ENCODE measurements around the gene TRIM65. TPM values are rescaled to one million over a fixed set of nuclear protein-coding genes. Genes with fewer than 3 reads are reported as not detected.

TRIM65 gene
- total and polyA plus RNA-seq, 2 of the 13 experiments (the other 11 are each of a cell fraction or from before 2014, with no cell fraction given): 10.3 to 22.4 TPM

DNA sequence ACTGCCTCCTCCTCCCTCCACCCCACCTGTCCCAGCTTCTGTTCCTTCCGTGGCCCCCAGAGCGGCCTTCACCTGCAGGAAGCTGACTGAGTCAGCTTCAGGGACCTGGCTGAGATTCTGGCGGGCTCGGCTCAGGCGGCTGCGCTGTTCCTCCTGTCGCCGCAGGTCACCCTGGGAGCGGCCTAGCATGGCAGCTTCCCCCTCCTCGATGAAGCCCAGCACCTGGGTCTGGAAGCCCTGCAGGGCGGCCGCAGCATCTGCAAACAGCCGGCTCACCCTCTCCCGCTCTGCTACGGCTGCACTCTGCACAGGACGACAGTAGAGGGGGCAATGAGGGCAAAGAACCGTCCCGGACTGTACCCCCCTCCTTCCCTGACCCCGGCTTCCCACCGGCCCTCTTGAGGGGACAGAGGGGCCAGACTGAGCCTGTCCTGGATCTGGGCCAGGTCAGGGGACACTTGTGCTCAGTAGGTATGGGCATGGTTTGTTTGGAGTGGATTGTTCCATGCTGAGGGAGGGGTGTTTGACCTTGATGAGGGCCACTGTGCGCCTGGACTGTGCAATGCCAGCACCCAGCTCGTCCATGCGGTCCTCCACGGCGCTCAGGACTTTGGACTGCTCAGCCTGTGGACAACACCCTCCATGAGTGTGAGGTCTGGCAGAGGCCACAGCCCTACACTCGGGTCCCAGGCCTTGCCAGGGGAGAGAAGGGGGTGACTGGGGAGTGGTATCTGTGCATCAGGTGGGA is 20.4 kb downstream of the TRIM65 start (continued):
- TF ChIP-seq NFYB (CRISPR knock-in tag; IDR thresholded peaks at IDR 0.05) (no peak), MXD3 (CRISPR knock-in tag; IDR thresholded peaks at IDR 0.05) (peak; percentile 62), SAP130 (CRISPR knock-in tag; IDR thresholded peaks at IDR 0.05; ENCODE audit: low read depth) (peak; percentile 93), SMC3 (IDR thresholded peaks at IDR 0.05; ENCODE audit: low read length) (0 out of 2 replicates have a peak, but pooled peaks have one; percentile 17), NAIF1 (CRISPR knock-in tag; IDR thresholded peaks at IDR 0.05; ENCODE audit: borderline replicate concordance) (no peak), STAT5B (CRISPR knock-in tag; IDR thresholded peaks at IDR 0.05) (peak; percentile 34; the same call in 1 of the 2 replicates), U2AF2 (IDR thresholded peaks at IDR 0.05; ENCODE audit: low read depth, low read length) (no peak), ISX (CRISPR knock-in tag; conservative IDR thresholded peaks at IDR 0.05) (no peak), E2F2 (CRISPR knock-in tag; IDR thresholded peaks at IDR 0.05; ENCODE audit: borderline replicate concordance) (no peak), HOXA5 (CRISPR knock-in tag; IDR thresholded peaks at IDR 0.05) (peak; percentile 48), ZNF282 (IDR thresholded peaks at IDR 0.05; ENCODE audit: partially characterized antibody) (no peak), ZNF234 (CRISPR knock-in tag; conservative IDR thresholded peaks at IDR 0.05) (0 out of 2 replicates have a peak, but pooled peaks have one; percentile 67), ZNF777 (CRISPR knock-in tag; IDR thresholded peaks at IDR 0.05) (peak; percentile 79), ZNF790 (CRISPR knock-in tag; IDR thresholded peaks at IDR 0.05; ENCODE audit: borderline replicate concordance) (no peak; the same call in 1 of the 2 replicates), E2F1 (CRISPR knock-in tag; IDR thresholded peaks at IDR 0.05) (peak; percentile 57), ZNF572 (CRISPR knock-in tag; IDR thresholded peaks at IDR 0.05) (peak; percentile 97), KDM3A (CRISPR knock-in tag; IDR thresholded peaks at IDR 0.05; ENCODE audit: low read depth) (no peak; the same call in 1 of the 2 replicates), ZNF609 (CRISPR knock-in tag; IDR thresholded peaks at IDR 0.05; ENCODE audit: borderline replicate concordance) (peak; percentile 94), BHLHE40 (IDR thresholded peaks at IDR 0.05; ENCODE audit: low read length) (peak; percentile 94), HOXA3 (CRISPR knock-in tag; IDR thresholded peaks at IDR 0.05) (peak; percentile 97), MTA3 (CRISPR knock-in tag; IDR thresholded peaks at IDR 0.05) (no peak), HMG20B (CRISPR knock-in tag; conservative IDR thresholded peaks at IDR 0.05) (no peak; the same call in 1 of the 2 replicates)

Data from HepG2 (cell line).